GM19025 (cell line): ENCODE results near the gene XCL1.
"Not testable (repeated sequence)": the region's sequence is repeated elsewhere in the genome, so short reads cannot be mapped to it uniquely, and the experiment has no call there.

Experiments used
- ATAC-seq: cut with Tn5 transposase; IDR thresholded peaks from one replicate; pipeline ENCODE4 v1.9.1; 2021; ENCODE audit warnings: mild to moderate bottlenecking, low read depth, moderate library complexity; ENCODE audit not compliant: unreplicated experiment

XCL1 gene

GRCh38 chr1:168567007-168567406, 9.4 kb upstream of the XCL1 start:
- ATAC-seq, result no peak

DNA sequence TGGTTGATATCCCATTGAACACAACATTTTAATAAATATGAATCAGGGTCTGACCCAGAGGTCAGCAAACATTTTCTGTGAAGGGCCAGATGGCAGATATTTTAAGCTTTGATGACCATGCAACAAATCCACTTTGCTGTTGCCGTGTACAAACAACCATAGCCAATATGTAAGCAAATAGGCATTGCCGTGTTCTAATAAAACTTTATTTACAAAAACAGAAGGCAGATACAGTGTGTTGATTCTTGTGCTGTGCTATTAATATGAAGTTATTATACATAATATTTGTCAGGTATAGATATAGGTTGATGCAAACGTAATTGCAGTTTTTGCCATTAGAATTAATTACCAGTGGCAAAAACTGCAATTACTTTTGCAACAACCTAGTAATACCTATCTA, 8.8 kb upstream of the XCL1 start:
- ATAC-seq, result no peak

DNA sequence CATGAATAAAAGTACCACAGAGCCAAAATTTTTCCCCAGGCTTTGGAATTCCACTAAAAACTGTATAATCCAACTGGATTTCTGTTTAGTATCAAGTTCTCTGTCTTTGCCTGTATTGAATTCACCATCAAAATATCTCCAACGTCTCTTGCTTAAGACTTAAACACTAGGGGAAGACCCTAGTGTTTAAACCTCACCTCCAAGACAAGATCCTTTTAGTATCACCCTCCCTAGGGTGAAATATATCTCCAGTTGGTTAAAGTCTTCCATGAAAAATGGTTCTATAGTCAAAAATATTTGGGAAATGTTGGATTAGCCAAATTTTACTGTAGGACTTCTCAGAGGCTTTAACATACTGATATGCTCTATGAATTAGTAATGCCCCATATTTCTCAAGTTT, 8.1 kb upstream of the XCL1 start:
- ATAC-seq, result no peak

- ATAC-seq, result no peak
Observed at GRCh38 chr1:168570652-168571051, 5.8 kb upstream of the XCL1 start.

- ATAC-seq, result no peak
Observed at GRCh38 chr1:168572633-168573032, 3.8 kb upstream of the XCL1 start.

DNA sequence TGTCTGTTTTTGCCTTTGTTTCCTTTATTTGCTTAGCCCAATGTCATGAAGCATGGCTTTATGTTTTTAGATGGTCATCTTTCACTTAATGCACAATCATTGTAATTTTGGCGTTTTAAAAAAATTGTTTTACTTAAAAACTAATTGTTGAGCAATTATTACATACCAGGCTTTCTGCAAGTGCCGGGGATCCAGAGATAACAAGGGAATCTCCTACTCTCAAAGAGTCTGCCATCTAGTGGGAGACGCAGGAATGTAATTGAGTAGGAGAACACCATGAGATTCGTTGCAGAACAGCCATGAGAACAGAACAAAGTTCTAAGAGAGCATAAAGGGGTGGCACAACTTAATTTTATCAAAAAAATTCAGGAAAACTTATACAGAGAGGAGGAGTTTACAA, 2.2 kb upstream of the XCL1 start:
- ATAC-seq, result not testable (repeated sequence)

GRCh38 chr1:168578531-168579185, 2.3 kb downstream of the XCL1 start:
- not testable (repeated sequence) for ATAC-seq

DNA sequence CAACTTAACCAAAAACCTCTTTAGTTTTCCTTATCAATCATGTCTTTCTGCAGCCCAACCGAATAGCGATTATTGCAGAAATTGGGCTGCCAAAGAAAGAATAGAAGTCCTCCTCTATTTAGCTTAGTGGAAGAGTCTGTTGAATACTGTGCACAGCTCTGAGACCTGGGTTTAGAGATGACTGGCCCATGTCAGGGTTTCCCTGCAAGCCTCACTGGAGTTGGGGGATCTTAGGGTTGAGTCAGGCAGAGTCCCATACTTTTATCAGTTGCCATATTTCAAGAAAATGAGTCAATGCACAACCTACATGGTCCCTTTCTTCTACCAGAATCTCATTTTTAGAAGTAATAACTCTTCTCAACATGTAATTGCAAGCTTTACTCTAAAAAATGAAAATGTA, 3.9 kb downstream of the XCL1 start:
- ATAC-seq, result not testable (repeated sequence)

DNA sequence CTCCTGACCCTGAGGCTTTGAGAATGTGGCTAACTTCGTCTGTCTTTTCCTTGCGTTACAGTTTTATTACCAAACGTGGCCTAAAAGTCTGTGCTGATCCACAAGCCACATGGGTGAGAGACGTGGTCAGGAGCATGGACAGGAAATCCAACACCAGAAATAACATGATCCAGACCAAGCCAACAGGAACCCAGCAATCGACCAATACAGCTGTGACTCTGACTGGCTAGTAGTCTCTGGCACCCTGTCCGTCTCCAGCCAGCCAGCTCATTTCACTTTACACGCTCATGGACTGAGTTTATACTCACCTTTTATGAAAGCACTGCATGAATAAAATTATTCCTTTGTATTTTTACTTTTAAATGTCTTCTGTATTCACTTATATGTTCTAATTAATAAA, 4.6 kb downstream of the XCL1 start:
- ATAC-seq, result not testable (repeated sequence)

GRCh38 chr1:168581817-168582572, 5.6 kb downstream of the XCL1 start:
- no peak for ATAC-seq

DNA sequence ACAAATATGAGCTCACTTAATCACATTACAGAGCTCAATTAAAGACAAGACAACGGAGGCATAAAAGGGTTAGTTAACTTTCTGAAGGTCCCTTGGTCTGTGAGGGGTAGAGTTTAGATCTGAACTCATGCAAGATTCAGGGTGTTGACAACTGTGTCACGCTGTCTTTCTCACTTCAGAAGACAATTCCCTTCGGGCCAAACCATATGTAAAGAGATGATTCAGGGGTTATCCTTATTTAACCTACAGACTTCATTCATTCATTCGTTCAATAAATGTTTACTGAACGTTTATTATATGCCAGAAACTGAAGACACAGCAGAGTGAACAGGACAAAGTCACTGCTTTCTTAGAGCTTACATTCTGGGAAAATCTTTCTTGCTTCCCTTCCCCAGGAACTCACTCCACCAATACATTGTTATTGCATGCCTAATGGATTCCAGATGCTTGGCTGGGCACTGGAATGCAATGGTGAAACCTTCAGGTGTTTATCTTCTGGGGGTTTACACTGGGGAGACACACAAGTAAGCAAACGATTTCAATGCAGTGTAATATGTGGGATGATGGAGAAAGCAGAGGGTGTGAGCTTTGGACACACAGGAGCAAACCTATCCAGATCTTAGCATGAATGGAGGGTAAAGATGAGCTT, 6.4 kb downstream of the XCL1 start:
- no peak for ATAC-seq

GRCh38 chr1:168583571-168583970, 7.2 kb downstream of the XCL1 start:
- no peak for ATAC-seq

- no peak for ATAC-seq
Observed at GRCh38 chr1:168585191-168585590, 8.8 kb downstream of the XCL1 start.

DNA sequence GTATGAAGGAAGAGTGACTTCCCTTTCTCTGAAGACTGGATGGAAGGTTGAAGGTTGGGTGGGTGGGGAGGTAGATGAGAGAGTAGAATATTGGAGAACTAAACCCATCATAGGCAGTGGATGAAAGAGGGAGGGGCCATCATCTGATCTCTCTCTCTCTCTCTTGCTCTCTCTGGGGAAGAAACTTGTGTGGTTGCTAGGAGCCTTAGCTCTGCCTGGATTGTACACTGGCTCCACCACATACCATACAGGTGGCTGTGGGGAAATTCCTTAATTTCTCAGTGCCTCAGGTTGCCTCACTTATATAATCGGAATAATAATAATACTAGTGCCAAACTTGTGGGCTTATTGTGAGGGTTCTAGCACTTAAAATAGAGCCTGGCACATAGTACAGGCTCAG, 9.5 kb downstream of the XCL1 start:
- ATAC-seq, result no peak

GRCh38 chr1:168589167-168589566, 12.8 kb downstream of the XCL1 start:
- ATAC-seq, result no peak

DNA sequence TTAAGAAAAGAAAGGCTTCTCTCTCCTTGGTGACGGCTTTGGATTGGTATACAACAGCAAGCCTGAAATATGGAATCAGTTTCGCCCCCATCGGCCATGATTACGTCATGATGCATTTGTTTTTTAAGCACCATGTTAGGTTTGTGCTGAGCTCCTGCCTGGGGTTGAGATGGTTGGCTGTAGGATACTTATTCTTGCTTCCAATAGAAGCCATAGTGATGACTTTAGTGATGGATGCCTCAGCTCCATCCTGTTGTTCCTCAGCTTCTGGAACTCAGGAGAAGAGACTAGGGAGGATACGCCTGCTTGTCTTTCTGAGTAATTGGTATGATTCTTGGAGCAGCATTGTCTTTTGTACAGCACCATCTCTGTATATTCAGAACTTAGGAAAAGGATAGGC, 14.7 kb downstream of the XCL1 start:
- ATAC-seq, result no peak

- no peak for ATAC-seq
Observed at GRCh38 chr1:168591641-168592250, 15.3 kb downstream of the XCL1 start.

- ATAC-seq, result not testable (repeated sequence)
Observed at GRCh38 chr1:168595403-168595802, 19.0 kb downstream of the XCL1 start.

DNA sequence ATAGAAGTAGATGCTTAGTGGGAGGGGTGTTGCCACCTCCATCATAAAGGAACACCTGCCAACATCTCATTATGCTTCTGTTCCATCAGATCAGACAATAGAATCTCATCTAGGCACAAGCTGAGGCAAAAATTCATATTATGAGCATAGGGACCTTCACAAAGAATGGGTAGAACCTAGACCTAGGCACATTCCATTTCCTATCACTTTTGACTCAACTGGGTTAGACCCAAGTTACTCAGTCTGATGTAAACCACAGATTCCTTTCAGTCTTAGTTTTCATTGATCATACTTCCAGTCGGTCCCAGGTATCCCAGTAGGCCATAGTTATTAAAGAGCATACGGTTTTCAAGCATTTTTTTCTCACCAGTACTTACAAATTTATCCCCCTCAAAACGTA, 21.7 kb downstream of the XCL1 start:
- no peak for ATAC-seq

GRCh38 chr1:168598892-168599291, 22.5 kb downstream of the XCL1 start:
- ATAC-seq, result no peak

DNA sequence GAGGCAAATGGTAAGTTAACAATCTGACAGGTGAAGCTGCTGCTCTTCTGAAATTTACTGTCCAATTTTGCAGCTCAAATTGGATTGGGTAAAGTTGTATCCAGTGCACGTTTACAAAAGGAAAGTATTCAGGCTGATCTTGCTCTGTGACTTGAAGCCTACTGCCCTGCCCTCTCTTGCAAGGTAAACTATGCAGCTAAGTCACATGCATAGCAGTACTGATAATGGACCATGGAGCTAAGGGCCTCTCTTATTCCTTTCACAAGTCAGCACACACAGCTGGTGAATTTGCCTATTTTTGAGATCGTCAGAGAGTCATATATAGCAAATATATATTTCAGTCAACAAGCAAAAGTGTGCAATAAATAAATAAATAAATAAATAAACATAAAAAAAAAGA, 23.2 kb downstream of the XCL1 start:
- no peak for ATAC-seq
